Left kidney (tissue), 8 donors: ENCODE measurements around the gene FARP2. TPM values are rescaled to one million over a fixed set of nuclear protein-coding genes. Genes with fewer than 3 reads are reported as not detected.
"Not testable (repeated sequence)": the region's sequence is repeated elsewhere in the genome, so short reads cannot be mapped to it uniquely, and the experiment has no call there.

ENCODE experiments used
- DNase-seq: peaks from one replicate; pipeline ENCODE4 v3.0.0-alpha.2; 2013
- long read RNA-seq, 8 donors: transcript quantifications; one replicate each; lab custom pipeline, GENCODE V29; 2026
- polyA plus RNA-seq: library from polyadenylated mRNA; unstranded; fragments of 120-200 nt; gene quantifications from one replicate; pipeline ENCODE4 v1.2.1, GENCODE V29; 2013; ENCODE audit not compliant: insufficient read length

Gene FARP2
- 72.2 TPM for polyA plus RNA-seq
- long read RNA-seq, donor 1, full-length matches to known transcripts = 4 of 12 reads
- long read RNA-seq, donor 1, partial matches to known transcripts = 8 of 12 reads
- long read RNA-seq, donor 1, other reads (novel, unspliced or antisense) = 0 of 12 reads
- long read RNA-seq, donor 2, partial matches to known transcripts = 152 of 179 reads
- long read RNA-seq, donor 2, other reads (novel, unspliced or antisense) = 26 of 179 reads
- long read RNA-seq, donor 3, partial matches to known transcripts = 28 of 53 reads
- long read RNA-seq, donor 3, other reads (novel, unspliced or antisense) = 22 of 53 reads
- long read RNA-seq, donor 4 = 0 reads
- long read RNA-seq, donor 5, full-length matches to known transcripts = 4 of 109 reads
- long read RNA-seq, donor 5, partial matches to known transcripts = 54 of 109 reads
- long read RNA-seq, donor 5, other reads (novel, unspliced or antisense) = 51 of 109 reads
- long read RNA-seq, donor 6, full-length matches to known transcripts = 2 of 9 reads
- long read RNA-seq, donor 6, partial matches to known transcripts = 7 of 9 reads
- long read RNA-seq, donor 6, other reads (novel, unspliced or antisense) = 0 of 9 reads
- long read RNA-seq, donor 7, full-length matches to known transcripts = 3 of 109 reads
- long read RNA-seq, donor 7, partial matches to known transcripts = 90 of 109 reads
- long read RNA-seq, donor 7, other reads (novel, unspliced or antisense) = 16 of 109 reads
- long read RNA-seq, donor 8, partial matches to known transcripts = 21 of 28 reads
- long read RNA-seq, donor 8, other reads (novel, unspliced or antisense) = 7 of 28 reads

GRCh38 chr2:241355983-241356870, at the start of gene FARP2:
FARP2 (plus strand) TSS chr2:241356285; CDS start chr2:241373108, 16,823 bp downstream.
- DNase-seq = peak; percentile 98

- no peak for DNase-seq
Observed at GRCh38 chr2:241307055-241307454, 49.0 kb upstream of the FARP2 start.

GRCh38 chr2:241308267-241308666, 47.8 kb upstream of the FARP2 start:
- DNase-seq = no peak

- no peak for DNase-seq
Observed at GRCh38 chr2:241308832-241309500, 47.1 kb upstream of the FARP2 start.

GRCh38 chr2:241309684-241310117, 46.4 kb upstream of the FARP2 start:
- DNase-seq = no peak

GRCh38 chr2:241310917-241311566, 45.0 kb upstream of the FARP2 start:
- DNase-seq = no peak

GRCh38 chr2:241312082-241312481, 44.0 kb upstream of the FARP2 start:
- no peak for DNase-seq

GRCh38 chr2:241313543-241314095, 42.5 kb upstream of the FARP2 start:
- no peak for DNase-seq

GRCh38 chr2:241314226-241315092, 41.6 kb upstream of the FARP2 start:
- DNase-seq = peak; percentile 34

- peak; percentile 99 for DNase-seq
Observed at GRCh38 chr2:241315093-241315878, 40.8 kb upstream of the FARP2 start, which contains the start of gene HDLBP. HDLBP (minus strand) TSS chr2:241315672; CDS start chr2:241266869, 48,803 bp downstream.

GRCh38 chr2:241315879-241316631, 40.0 kb upstream of the FARP2 start, which contains the start of gene SEPTIN2:
SEPTIN2 (plus strand) TSS chr2:241315925; CDS start chr2:241324233, 8,308 bp downstream.
- peak; percentile 64 for DNase-seq

- DNase-seq = no peak
Observed at GRCh38 chr2:241316825-241317224, 39.3 kb upstream of the FARP2 start.

- no peak for DNase-seq
Observed at GRCh38 chr2:241317391-241317790, 38.7 kb upstream of the FARP2 start.

- DNase-seq = not testable (repeated sequence)
Observed at GRCh38 chr2:241318830-241319229, 37.3 kb upstream of the FARP2 start.

GRCh38 chr2:241320394-241320793, 35.7 kb upstream of the FARP2 start:
- DNase-seq = no peak

GRCh38 chr2:241321033-241321432, 35.1 kb upstream of the FARP2 start:
- no peak for DNase-seq

GRCh38 chr2:241321886-241322285, 34.2 kb upstream of the FARP2 start:
- no peak for DNase-seq

GRCh38 chr2:241323778-241324177, 32.3 kb upstream of the FARP2 start:
- no peak for DNase-seq
